Measurements from ENCODE around the gene TBC1D13. TPM values are rescaled to one million over a fixed set of nuclear protein-coding genes. Genes with fewer than 3 reads are reported as not detected.

Gene TBC1D13
- total RNA-seq, 3 donors from 2014 or later (not counting 1 experiment from before 2014, with no cell fraction given) = 31.5 to 34.5 (median 33.7) TPM

GRCh38 chr9:128823362-128823902, 36.4 kb downstream of the TBC1D13 start:
- Mint-ChIP-seq H3K4me1 (peaks cover 19 to 21% of the 10 kb centered on the region in 2 donors), H3K36me3 (no peaks in the 10 kb centered on the region), H3K27ac (no peak overlapping the region), H3K9me3 (no peaks in the 10 kb centered on the region), H3K27me3 (ENCODE audit: low read depth in 2 of 2) (no peaks in the 10 kb centered on the region), H3K4me3 (no peak overlapping the region)
- ATAC-seq (no peak), DNase-seq (no peak)
- peaks cover 42% of the 10 kb centered on the region for H3K36me3 ChIP-seq (ENCODE audit: control insufficient read depth, insufficient read depth, low read length)
- intact Hi-C loops (cut with micrococcal nuclease) = no loop called here
- H3K4me3 ChIP-seq (ENCODE audit: low read length) = no peak overlapping the region
- no peak overlapping the region for H3K27ac ChIP-seq (ENCODE audit: low read length)
- no peaks in the 10 kb centered on the region for H3K9me3 ChIP-seq (ENCODE audit: control insufficient read depth, insufficient read depth, low read length)
- WGBS (ENCODE audit: insufficient coverage) = 93% methylated on average over 19 of the region's 19 CpGs
- peaks cover 16% of the 10 kb centered on the region for H3K4me1 ChIP-seq (ENCODE audit: control insufficient read depth, insufficient read depth, low read length)
- no peaks in the 10 kb centered on the region for H3K27me3 ChIP-seq (ENCODE audit: control insufficient read depth, insufficient read depth, low read length)
- no peak for TF ChIP-seq CTCF (IDR thresholded peaks at IDR 0.05)

GRCh38 chr9:128823903-128824406, 36.9 kb downstream of the TBC1D13 start:
- Mint-ChIP-seq H3K27me3 (ENCODE audit: low read depth in 2 of 2) (no peaks in the 10 kb centered on the region), H3K4me1 (peaks cover 24 to 26% of the 10 kb centered on the region in 2 donors), H3K4me3 (no peak overlapping the region), H3K9me3 (no peaks in the 10 kb centered on the region), H3K27ac (no peak overlapping the region), H3K36me3 (no peaks in the 10 kb centered on the region)
- no peaks in the 10 kb centered on the region for H3K9me3 ChIP-seq (ENCODE audit: control insufficient read depth, insufficient read depth, low read length)
- TF ChIP-seq CTCF (IDR thresholded peaks at IDR 0.05) = no peak
- no peak for DNase-seq
- no peak for ATAC-seq
- intact Hi-C loops (cut with micrococcal nuclease) = no loop called here
- H3K27me3 ChIP-seq (ENCODE audit: control insufficient read depth, insufficient read depth, low read length) = no peaks in the 10 kb centered on the region
- H3K4me1 ChIP-seq (ENCODE audit: control insufficient read depth, insufficient read depth, low read length) = peaks cover 21% of the 10 kb centered on the region
- H3K4me3 ChIP-seq (ENCODE audit: low read length) = no peak overlapping the region
- 93% methylated on average over 12 of the region's 12 CpGs for WGBS (ENCODE audit: insufficient coverage)
- peaks cover 44% of the 10 kb centered on the region for H3K36me3 ChIP-seq (ENCODE audit: control insufficient read depth, insufficient read depth, low read length)
- no peak overlapping the region for H3K27ac ChIP-seq (ENCODE audit: low read length)

GRCh38 chr9:128824911-128825310, 37.9 kb downstream of the TBC1D13 start:
- Mint-ChIP-seq H3K4me1 (peaks cover 26 to 28% of the 10 kb centered on the region in 2 donors), H3K4me3 (no peak overlapping the region), H3K9me3 (no peaks in the 10 kb centered on the region), H3K36me3 (no peaks in the 10 kb centered on the region), H3K27ac (no peak overlapping the region), H3K27me3 (ENCODE audit: low read depth in 2 of 2) (no peaks in the 10 kb centered on the region)
- intact Hi-C loops (cut with micrococcal nuclease) = no loop called here
- DNase-seq (no peak), ATAC-seq (no peak)
- WGBS (ENCODE audit: insufficient coverage) = 93% methylated on average over 7 of the region's 7 CpGs
- peaks cover 44% of the 10 kb centered on the region for H3K36me3 ChIP-seq (ENCODE audit: control insufficient read depth, insufficient read depth, low read length)
- H3K4me1 ChIP-seq (ENCODE audit: control insufficient read depth, insufficient read depth, low read length) = peaks cover 18% of the 10 kb centered on the region
- no peak for TF ChIP-seq CTCF (IDR thresholded peaks at IDR 0.05)
- no peaks in the 10 kb centered on the region for H3K9me3 ChIP-seq (ENCODE audit: control insufficient read depth, insufficient read depth, low read length)
- H3K27ac ChIP-seq (ENCODE audit: low read length) = no peak overlapping the region
- no peak overlapping the region for H3K4me3 ChIP-seq (ENCODE audit: low read length)
- no peaks in the 10 kb centered on the region for H3K27me3 ChIP-seq (ENCODE audit: control insufficient read depth, insufficient read depth, low read length)
